IMR-90 (cell line): Measurements from ENCODE around the gene FICD. TPM values are rescaled to one million over a fixed set of nuclear protein-coding genes. Genes with fewer than 3 reads are reported as not detected.

Experiments
- ATAC-seq: fragments of 200-7000 bp; cut with Tn5 transposase; 2 replicates; pipeline ENCODE4 v1.9.1; 2020; ENCODE audit warnings: low read depth, mild to moderate bottlenecking, moderate library complexity
- BruUV-seq: library from RNA; stranded (reverse); fragments of 400-500 nt; replicated peaks from 2 replicates; lab custom pipeline; 2021; lab: Mats Ljungman, UMichigan
- CTCF ChIA-PET: fragments of 300-600 bp; formaldehyde crosslinking; extraction: SDS; loops from one replicate; lab custom pipeline; 2021; ENCODE audit warnings: antibody characterized with exemption; lab: Yijun Ruan, JAX
- POLR2A ChIA-PET: fragments of 300-600 bp; sonication (Branson Sonifier 250); formaldehyde crosslinking; loops from one replicate; lab custom pipeline; 2022; ENCODE audit warnings: antibody characterized with exemption; ENCODE audit not compliant: unreplicated experiment; lab: Charles Lee
- DNase-seq: peaks from one replicate; pipeline ENCODE4 v3.0.0; 2013
- H2AFZ ChIP-seq: replicated peaks from 2 replicates; pipeline ENCODE3; 2013; ENCODE audit warnings: low read length, mild to moderate bottlenecking; ENCODE audit not compliant: poor library complexity
- H2AK5ac ChIP-seq: 2 replicates; pipeline ENCODE4 v1.6.1; 2013; ENCODE audit warnings: low read depth, low read length, inconsistent platforms
- H2AK9ac ChIP-seq: replicated peaks from 2 replicates; pipeline ENCODE3; 2013; ENCODE audit warnings: mild to moderate bottlenecking, low read depth, low read length, moderate library complexity; ENCODE audit not compliant: poor library complexity
- H2BK120ac ChIP-seq: 2 replicates; pipeline ENCODE4 v1.6.1; 2013; ENCODE audit warnings: low read depth, low read length, inconsistent platforms
- H2BK15ac ChIP-seq: 3 replicates; pipeline ENCODE4 v1.6.1; 2013; ENCODE audit warnings: low read depth, low read length, inconsistent platforms
- H2BK20ac ChIP-seq: 2 replicates; pipeline ENCODE4 v1.6.1; 2013; ENCODE audit warnings: low read depth, mild to moderate bottlenecking, inconsistent platforms, low read length, moderate library complexity
- H2BK5ac ChIP-seq: 2 replicates; pipeline ENCODE4 v1.6.1; 2013; ENCODE audit warnings: mild to moderate bottlenecking, low read depth, low read length, inconsistent platforms; ENCODE audit not compliant: poor library complexity, severe bottlenecking
- H3K14ac ChIP-seq: replicated peaks from 2 replicates; pipeline ENCODE4 v1.6.1; 2013; ENCODE audit warnings: low read depth, low read length, inconsistent platforms
- H3K18ac ChIP-seq: 2 replicates; pipeline ENCODE4 v1.6.1; 2013; ENCODE audit warnings: low read depth, low read length, control low read depth
- H3K23ac ChIP-seq: 2 replicates; pipeline ENCODE4 v1.6.1; 2013; ENCODE audit warnings: low read depth, low read length, inconsistent platforms
- H3K27ac ChIP-seq: 2 replicates; pipeline ENCODE4 v1.5.1; 2013; ENCODE audit warnings: mild to moderate bottlenecking, control low read depth, low read length; ENCODE audit not compliant: insufficient read depth
- H3K27me3 ChIP-seq: 2 replicates; pipeline ENCODE4 v1.6.1; 2013; ENCODE audit warnings: low read length; ENCODE audit not compliant: control insufficient read depth, insufficient read depth
- H3K36me3 ChIP-seq: 2 replicates; pipeline ENCODE4 v1.6.1; 2013; ENCODE audit warnings: low read length, mixed read lengths; ENCODE audit not compliant: control insufficient read depth, insufficient read depth
- H3K4ac ChIP-seq: 2 replicates; pipeline ENCODE4 v1.6.1; 2013; ENCODE audit warnings: low read depth, low read length, inconsistent platforms
- H3K4me1 ChIP-seq: 2 replicates; pipeline ENCODE4 v1.6.1; 2013; ENCODE audit warnings: low read length, mixed read lengths; ENCODE audit not compliant: control insufficient read depth, insufficient read depth
- H3K4me2 ChIP-seq: 2 replicates; pipeline ENCODE4 v1.6.1; 2013; ENCODE audit warnings: low read depth, mild to moderate bottlenecking, control low read depth, low read length, moderate library complexity
- H3K4me3 ChIP-seq: 2 replicates; pipeline ENCODE4 v1.5.1; 2013; ENCODE audit warnings: low read depth, mild to moderate bottlenecking, control low read depth, low read length, moderate library complexity; ENCODE audit not compliant: insufficient read depth
- H3K56ac ChIP-seq: 2 replicates; pipeline ENCODE4 v1.6.1; 2013; ENCODE audit warnings: low read length, inconsistent platforms; ENCODE audit not compliant: insufficient read depth; ENCODE audit errors: extremely low read depth
- H3K79me1 ChIP-seq, 2 experiments: 2 replicates each; pipeline ENCODE4 v1.6.1; 2013; ENCODE audit warnings: low read length in 2 of 2, inconsistent platforms in 1 of 2, low read depth in 1 of 2
- H3K9ac ChIP-seq: 2 replicates; pipeline ENCODE4 v1.6.1; 2013; ENCODE audit warnings: low read depth, low read length, control low read depth
- H3K9me1 ChIP-seq: 2 replicates; pipeline ENCODE4 v1.6.1; 2013; ENCODE audit warnings: low read length, inconsistent platforms; ENCODE audit not compliant: insufficient read depth
- H3K9me3 ChIP-seq: 2 replicates; pipeline ENCODE4 v1.6.1; 2013; ENCODE audit warnings: low read length; ENCODE audit not compliant: control insufficient read depth, insufficient read depth
- H4K20me1 ChIP-seq: 2 replicates; pipeline ENCODE4 v1.6.1; 2013; ENCODE audit warnings: low read length, inconsistent platforms; ENCODE audit not compliant: insufficient read depth
- H4K5ac ChIP-seq: 2 replicates; pipeline ENCODE4 v1.6.1; 2013; ENCODE audit warnings: mild to moderate bottlenecking, low read depth, low read length, control low read depth
- H4K8ac ChIP-seq, 2 experiments: 2 replicates each; pipeline ENCODE4 v1.6.1; 2013; ENCODE audit warnings: low read depth in 2 of 2, low read length in 2 of 2, control low read depth in 1 of 2, inconsistent platforms in 1 of 2
- H4K91ac ChIP-seq: 2 replicates; pipeline ENCODE4 v1.6.1; 2013; ENCODE audit warnings: low read depth, low read length, inconsistent platforms; ENCODE audit not compliant: insufficient read depth
- BHLHE40 ChIP-seq: fragments of 150-350 bp; IDR thresholded peaks from 2 replicates; pipeline ENCODE4 v1.6.1; 2016; ENCODE audit warnings: mild to moderate bottlenecking, low read depth, low read length
- CEBPB ChIP-seq: IDR thresholded peaks from 2 replicates; pipeline ENCODE4 v1.6.1; 2012; ENCODE audit warnings: low read depth, low read length, improper control_type of control experiment
- CHD1 ChIP-seq: IDR thresholded peaks from 2 replicates; pipeline ENCODE4 v1.6.1; 2012; ENCODE audit warnings: low read depth, low read length, improper control_type of control experiment
- CTCF ChIP-seq: conservative IDR thresholded peaks from 2 replicates; pipeline ENCODE4 v1.5.1; 2012; ENCODE audit warnings: mild to moderate bottlenecking, low read depth, low read length, improper control_type of control experiment
- ELK1 ChIP-seq: fragments of 150-350 bp; IDR thresholded peaks from 2 replicates; pipeline ENCODE4 v1.6.1; 2016; ENCODE audit warnings: low read depth, mild to moderate bottlenecking, low read length, moderate library complexity, borderline replicate concordance
- FOS ChIP-seq: fragments of 150-350 bp; IDR thresholded peaks from 2 replicates; pipeline ENCODE4 v1.6.1; 2016; ENCODE audit warnings: low read depth, low read length
- MAFK ChIP-seq: IDR thresholded peaks from 2 replicates; pipeline ENCODE4 v1.6.1; 2012; ENCODE audit warnings: low read depth, low read length, improper control_type of control experiment
- MAZ ChIP-seq: IDR thresholded peaks from 2 replicates; pipeline ENCODE4 v1.6.1; 2012; ENCODE audit warnings: low read depth, mild to moderate bottlenecking, low read length, improper control_type of control experiment, moderate library complexity, borderline replicate concordance
- MXI1 ChIP-seq: IDR thresholded peaks from 2 replicates; pipeline ENCODE4 v1.6.1; 2012; ENCODE audit warnings: low read depth, mild to moderate bottlenecking, low read length, moderate library complexity, borderline replicate concordance
- NFE2L2 ChIP-seq: fragments of 150-350 bp; IDR thresholded peaks from 2 replicates; pipeline ENCODE4 v1.6.1; 2016; ENCODE audit warnings: low read depth, mild to moderate bottlenecking, low read length
- POLR2A ChIP-seq: IDR thresholded peaks from 2 replicates; pipeline ENCODE4 v1.6.1; 2012; ENCODE audit warnings: mild to moderate bottlenecking, low read depth, low read length
- RAD21 ChIP-seq: IDR thresholded peaks from 2 replicates; pipeline ENCODE4 v1.6.1; 2012; ENCODE audit warnings: low read length, improper control_type of control experiment
- RCOR1 ChIP-seq: IDR thresholded peaks from 2 replicates; pipeline ENCODE4 v1.6.1; 2012; ENCODE audit warnings: mild to moderate bottlenecking, low read length, improper control_type of control experiment; ENCODE audit not compliant: insufficient replicate concordance
- RFX5 ChIP-seq: IDR thresholded peaks from 2 replicates; pipeline ENCODE4 v1.8.0; 2012; ENCODE audit warnings: low read depth, mild to moderate bottlenecking, low read length, moderate library complexity
- SMC3 ChIP-seq: fragments of 150-350 bp; IDR thresholded peaks from 2 replicates; pipeline ENCODE4 v1.6.1; 2016; ENCODE audit warnings: low read depth, mild to moderate bottlenecking, antibody characterized with exemption, low read length, moderate library complexity
- USF2 ChIP-seq: fragments of 150-350 bp; IDR thresholded peaks from 2 replicates; pipeline ENCODE4 v1.6.1; 2017; ENCODE audit warnings: mild to moderate bottlenecking, antibody characterized with exemption, low read length, low read depth
- WGBS, 2 experiments: methylation state at CpG; one replicate each; pipeline versions ENCODE4 v1.1.5 to v1.1.7; 2013; ENCODE audit warnings: missing lambda C conversion rate in 2 of 2; ENCODE audit not compliant: insufficient read length in 1 of 2; ENCODE audit errors: extremely low coverage in 2 of 2; 5-methylcytosine and 5-hydroxymethylcytosine counted together
- dilution Hi-C: fragments of 300-500 bp; cut with HindIII; formaldehyde crosslinking; loops from one replicate; pipeline ENCODE4 v1.14.3; 2018; ENCODE audit warnings: low sequenced_read_pairs; ENCODE audit not compliant: unreplicated experiment
- in situ Hi-C: fragments of 300-500 bp; cut with MboI; formaldehyde crosslinking; loops from 3 replicates; pipeline ENCODE4 v1.14.3; 2019; ENCODE audit warnings: low sequenced_read_pairs, inconsistent platforms, mixed read lengths
- intact Hi-C: fragments of 100-400 bp; cut with micrococcal nuclease; formaldehyde crosslinking; loops from 2 replicates; pipeline ENCODE4 v1.10.0; 2022
- polyA plus RNA-seq, 3 experiments: library from polyadenylated mRNA; depleted of rRNA; stranded (reverse); fragments of >200 nt; gene quantifications; 2 replicates each; pipeline ENCODE4 v1.2.3, GENCODE V29; 2012; ENCODE audit warnings: low replicate concordance in 1 of 3
- total RNA-seq: library from RNA; depleted of rRNA; stranded (reverse); fragments of >200 nt; gene quantifications from 2 replicates; pipeline ENCODE4 v1.2.3, GENCODE V29; 2012

Gene FICD
- total and polyA plus RNA-seq, 2 of the 4 experiments (the other 2 are of a cell fraction) = 4.0 to 11.3 TPM

DNA sequence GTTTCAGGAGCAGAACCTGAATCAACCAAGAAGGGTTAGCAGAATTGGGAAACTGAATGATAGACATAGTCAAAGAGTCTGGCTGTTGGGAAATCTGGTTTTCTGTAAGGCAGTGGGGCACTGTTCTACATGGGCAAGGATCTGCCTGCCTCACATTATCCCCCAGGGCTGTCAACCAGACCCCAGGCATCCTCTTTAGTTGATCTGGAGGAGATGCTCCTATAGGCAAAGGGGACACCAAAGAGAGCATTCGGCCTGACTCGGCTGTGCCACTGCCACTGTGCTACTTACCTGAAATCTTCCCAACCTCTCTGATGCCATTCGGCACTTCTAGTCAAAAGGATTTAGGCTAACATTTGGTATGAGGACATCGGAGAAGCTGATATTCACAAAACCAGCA lies 51.4 kb downstream of the FICD start:
- DNase-seq = no peak
- WGBS, 2 experiments = no CpG with 5 or more reads among the region's 4 CpGs
- TF ChIP-seq ELK1 = no peak
- TF ChIP-seq RCOR1 = no peak
- no peak for TF ChIP-seq MXI1
- TF ChIP-seq RAD21 = no peak
- TF ChIP-seq SMC3 = no peak
- no peak for TF ChIP-seq RFX5
- no peak for TF ChIP-seq POLR2A
- TF ChIP-seq MAFK = no peak
- no peak for TF ChIP-seq USF2
- no peak for TF ChIP-seq BHLHE40
- TF ChIP-seq NFE2L2 = no peak
- TF ChIP-seq CTCF = no peak
- TF ChIP-seq CEBPB = no peak
- TF ChIP-seq MAZ = no peak
- TF ChIP-seq FOS = no peak
- TF ChIP-seq CHD1 = no peak
- H3K14ac ChIP-seq = no peak overlapping the region
- H3K18ac ChIP-seq = no peak overlapping the region
- no peaks in the 10 kb centered on the region for H3K9me3 ChIP-seq
- ChIA-PET POLR2A (no interaction called here), CTCF (interaction anchor here (1.1 to 3.3 kb wide), 2 partner anchors 51 to 235 kb away, joined by 4 to 16 read pairs; no protein-coding TSS in a partner anchor)
- H4K91ac ChIP-seq = no peak overlapping the region
- H2AK5ac ChIP-seq = no peak overlapping the region
- no peak overlapping the region for H4K8ac ChIP-seq
- no peak overlapping the region for H3K4ac ChIP-seq
- H3K27me3 ChIP-seq = no peaks in the 10 kb centered on the region
- no peak overlapping the region for H2BK120ac ChIP-seq
- BruUV-seq = no TSS peak
- no peaks in the 10 kb centered on the region for H3K4me1 ChIP-seq
- H3K9me1 ChIP-seq = peaks cover 5% of the 10 kb centered on the region; the same call in 1 of the 2 replicates
- no peak overlapping the region for H3K23ac ChIP-seq
- peaks cover 38% of the 10 kb centered on the region for H3K36me3 ChIP-seq
- H2AK9ac ChIP-seq = no peak overlapping the region
- H2BK15ac ChIP-seq = no peak overlapping the region
- peaks cover 15 to 33% of the 10 kb centered on the region in 2 experiments for H3K79me1 ChIP-seq
- no peak overlapping the region for H3K4me2 ChIP-seq
- H3K27ac ChIP-seq = no peak overlapping the region
- intact Hi-C loops (no loop called here), dilution Hi-C loops (no loop called here), in situ Hi-C loops (loop anchor here (5.0 to 10.0 kb wide), 3 partner anchors 51 to 388 kb away; no protein-coding TSS in a partner anchor)
- H2AFZ ChIP-seq = no peak overlapping the region
- 0 out of 2 replicates have a peak, but pooled peaks cover 4% of the 10 kb centered on the region for H4K20me1 ChIP-seq
- no peak overlapping the region for H4K5ac ChIP-seq
- H3K56ac ChIP-seq = no peak overlapping the region
- no peak overlapping the region for H3K9ac ChIP-seq
- H2BK5ac ChIP-seq = no peak overlapping the region
- H3K4me3 ChIP-seq = no peak overlapping the region
- no peak for ATAC-seq
- H2BK20ac ChIP-seq = no peak overlapping the region
